ENCODE data around the gene TAAR9.
A peak's percentile ranks its signal among the peaks of the same experiment; 100 is the strongest.

The TAAR9 gene

GRCh38 chr6:132537977-132538376 lies at the start of gene TAAR9:
Gene TAAR9, plus strand, starts transcription at chr6:132538277. Its CDS starts 13 bp downstream, at chr6:132538290.
- DNase-seq, result no peak

GRCh38 chr6:132489376-132489775 lies 48.7 kb upstream of the TAAR9 start:
- no peak for DNase-seq

- no peak for DNase-seq
Observed at GRCh38 chr6:132490024-132490423, 48.1 kb upstream of the TAAR9 start.

- DNase-seq, result no peak
Observed at GRCh38 chr6:132490478-132491204, 47.4 kb upstream of the TAAR9 start.

GRCh38 chr6:132491303-132491702 lies 46.8 kb upstream of the TAAR9 start:
- no peak for DNase-seq

GRCh38 chr6:132491881-132492280 lies 46.2 kb upstream of the TAAR9 start:
- no peak for DNase-seq

GRCh38 chr6:132494954-132495353 lies 43.1 kb upstream of the TAAR9 start:
- no peak for DNase-seq

- DNase-seq, result no peak
Observed at GRCh38 chr6:132495604-132496079, 42.4 kb upstream of the TAAR9 start.

- DNase-seq, result no peak
Observed at GRCh38 chr6:132496519-132497180, 41.4 kb upstream of the TAAR9 start.

- no peak for DNase-seq
Observed at GRCh38 chr6:132498638-132499037, 39.4 kb upstream of the TAAR9 start.

- no peak for DNase-seq
Observed at GRCh38 chr6:132499757-132500156, 38.3 kb upstream of the TAAR9 start.

GRCh38 chr6:132504757-132505156 lies 33.3 kb upstream of the TAAR9 start:
- no peak for DNase-seq

GRCh38 chr6:132505158-132505557 lies 32.9 kb upstream of the TAAR9 start:
- no peak for DNase-seq

GRCh38 chr6:132506461-132506860 lies 31.6 kb upstream of the TAAR9 start:
- DNase-seq, result no peak

- no peak for DNase-seq
Observed at GRCh38 chr6:132506869-132507808, 30.9 kb upstream of the TAAR9 start.

- no peak for DNase-seq
Observed at GRCh38 chr6:132511210-132511830, 26.8 kb upstream of the TAAR9 start.

- no peak for DNase-seq
Observed at GRCh38 chr6:132511831-132512220, 26.3 kb upstream of the TAAR9 start.

GRCh38 chr6:132512342-132512637 lies 25.8 kb upstream of the TAAR9 start:
- DNase-seq, result no peak

GRCh38 chr6:132512638-132513632 lies 25.1 kb upstream of the TAAR9 start, which contains the start of gene STX7:
Gene STX7, minus strand, starts transcription at chr6:132513116. Its CDS starts 9,586 bp downstream, at chr6:132503530.
- peak; percentile 85 for DNase-seq

GRCh38 chr6:132513831-132514545 lies 24.1 kb upstream of the TAAR9 start:
- no peak for DNase-seq

- DNase-seq, result no peak
Observed at GRCh38 chr6:132515386-132515785, 22.7 kb upstream of the TAAR9 start.

Data from NCI-H2171 treated with DMSO at 0.1 percent for 48 hours (cell line).